HepG2 (cell line): ENCODE measurements around the gene PPP1R9B. TPM values are rescaled to one million over a fixed set of nuclear protein-coding genes. Genes with fewer than 3 reads are reported as not detected.

Experiments
- DBP ChIP-seq: sonication (generic); formaldehyde crosslinking; IDR thresholded peaks from 2 replicates; pipeline ENCODE4 v1.4.0; 2020; ENCODE audit warnings: missing genetic modification reagents; ENCODE audit errors: not compliant biosample characterization
- KIAA2018 ChIP-seq: sonication (generic); formaldehyde crosslinking; IDR thresholded peaks from 2 replicates; pipeline ENCODE4 v1.5.0; 2020; ENCODE audit warnings: mild to moderate bottlenecking, missing genetic modification reagents, borderline replicate concordance
- KMT2A ChIP-seq: sonication (generic); formaldehyde crosslinking; IDR thresholded peaks from 2 replicates; pipeline ENCODE4 v1.4.0; 2020; ENCODE audit warnings: missing genetic modification reagents
- NBN ChIP-seq: fragments of 450-650 bp; conservative IDR thresholded peaks from 2 replicates; pipeline ENCODE4 v1.6.1; 2017
- SP2 ChIP-seq: sonication (generic); formaldehyde crosslinking; IDR thresholded peaks from 2 replicates; pipeline ENCODE4 v1.5.1; 2020; ENCODE audit warnings: mild to moderate bottlenecking, missing genetic modification reagents
- ZMYM4 ChIP-seq: sonication (generic); formaldehyde crosslinking; IDR thresholded peaks from 2 replicates; pipeline ENCODE4 v1.8.1; 2023; ENCODE audit warnings: mild to moderate bottlenecking, missing genetic modification reagents
- ZNF468 ChIP-seq: sonication (generic); formaldehyde crosslinking; IDR thresholded peaks from 2 replicates; pipeline ENCODE4 v1.8.0; 2022; ENCODE audit warnings: mild to moderate bottlenecking, moderate library complexity, missing genetic modification reagents
- polyA plus RNA-seq, 8 experiments: library from polyadenylated mRNA; depleted of rRNA in 3 of 8; stranded (reverse) in 7 of 8; unstranded in 1 of 8; fragments of >200 nt; fragmentation: Illumina TruSeq in 4 of 8; extraction: Trizol in 4 of 8; gene quantifications; 2 replicates each; pipeline versions ENCODE4 v1.2.1 to v1.2.3, GENCODE V29; 2011 to 2016; ENCODE audit warnings: low read depth in 4 of 8, missing spikeins in 1 of 8, mixed read lengths in 1 of 8; ENCODE audit not compliant: insufficient read depth in 1 of 8
- total RNA-seq, 5 experiments: library from RNA; depleted of rRNA; stranded (reverse); fragments of >200 nt; fragmentation: Illumina TruSeq; extraction: Trizol; gene quantifications; 2 replicates each; pipeline ENCODE4 v1.2.3, GENCODE V29; 2016; ENCODE audit warnings: low read depth in 1 of 5
- TF ChIP-seq, protein P1 (sequence below): sonication (generic); formaldehyde crosslinking; IDR thresholded peaks from 2 replicates; pipeline ENCODE4 v1.5.0; 2020; ENCODE audit warnings: mild to moderate bottlenecking, missing genetic modification reagents
- TF ChIP-seq, protein P2 (sequence below), 2 experiments: sonication (generic) in 1 of 2; formaldehyde crosslinking in 1 of 2; IDR thresholded peaks; 2 replicates each; pipeline versions ENCODE4 v1.4.0 to v1.6.1; 2016 to 2020; ENCODE audit warnings: borderline replicate concordance in 1 of 2, low read depth in 1 of 2, mild to moderate bottlenecking in 1 of 2, missing genetic modification reagents in 1 of 2

Gene PPP1R9B
- total and polyA plus RNA-seq, 2 of the 13 experiments (the other 11 are each of a cell fraction or from before 2014, with no cell fraction given), result 9.4 to 15.8 TPM

GRCh38 chr17:50094753-50095619 lies 55.5 kb downstream of the PPP1R9B start, which contains the start of gene PDK2 (continued):
- TF ChIP-seq, protein P1, sequence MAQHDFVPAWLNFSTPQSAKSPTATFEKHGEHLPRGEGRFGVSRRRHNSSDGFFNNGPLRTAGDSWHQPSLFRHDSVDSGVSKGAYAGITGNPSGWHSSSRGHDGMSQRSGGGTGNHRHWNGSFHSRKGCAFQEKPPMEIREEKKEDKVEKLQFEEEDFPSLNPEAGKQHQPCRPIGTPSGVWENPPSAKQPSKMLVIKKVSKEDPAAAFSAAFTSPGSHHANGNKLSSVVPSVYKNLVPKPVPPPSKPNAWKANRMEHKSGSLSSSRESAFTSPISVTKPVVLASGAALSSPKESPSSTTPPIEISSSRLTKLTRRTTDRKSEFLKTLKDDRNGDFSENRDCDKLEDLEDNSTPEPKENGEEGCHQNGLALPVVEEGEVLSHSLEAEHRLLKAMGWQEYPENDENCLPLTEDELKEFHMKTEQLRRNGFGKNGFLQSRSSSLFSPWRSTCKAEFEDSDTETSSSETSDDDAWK, result no peak
- TF ChIP-seq, protein P2, sequence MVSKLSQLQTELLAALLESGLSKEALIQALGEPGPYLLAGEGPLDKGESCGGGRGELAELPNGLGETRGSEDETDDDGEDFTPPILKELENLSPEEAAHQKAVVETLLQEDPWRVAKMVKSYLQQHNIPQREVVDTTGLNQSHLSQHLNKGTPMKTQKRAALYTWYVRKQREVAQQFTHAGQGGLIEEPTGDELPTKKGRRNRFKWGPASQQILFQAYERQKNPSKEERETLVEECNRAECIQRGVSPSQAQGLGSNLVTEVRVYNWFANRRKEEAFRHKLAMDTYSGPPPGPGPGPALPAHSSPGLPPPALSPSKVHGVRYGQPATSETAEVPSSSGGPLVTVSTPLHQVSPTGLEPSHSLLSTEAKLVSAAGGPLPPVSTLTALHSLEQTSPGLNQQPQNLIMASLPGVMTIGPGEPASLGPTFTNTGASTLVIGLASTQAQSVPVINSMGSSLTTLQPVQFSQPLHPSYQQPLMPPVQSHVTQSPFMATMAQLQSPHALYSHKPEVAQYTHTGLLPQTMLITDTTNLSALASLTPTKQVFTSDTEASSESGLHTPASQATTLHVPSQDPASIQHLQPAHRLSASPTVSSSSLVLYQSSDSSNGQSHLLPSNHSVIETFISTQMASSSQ (IDR thresholded peaks at IDR 0.05; ENCODE audit: low read depth), result no peak
- TF ChIP-seq, protein P2 (CRISPR knock-in tag; IDR thresholded peaks at IDR 0.05; ENCODE audit: borderline replicate concordance), result no peak; the same call in 1 of the 2 replicates
- TF ChIP-seq NBN (no peak), KIAA2018 (no peak; the same call in 1 of the 2 replicates), SP2 (peak; percentile 99), KMT2A (CRISPR knock-in tag) (peak; percentile 64), ZMYM4 (CRISPR knock-in tag) (peak; percentile 95), DBP (CRISPR knock-in tag) (no peak), ZNF468 (CRISPR knock-in tag) (peak; percentile 54; the same call in 1 of the 2 replicates)
